T47D (cell line): ENCODE measurements around the gene TEX13A.
"Not testable (repeated sequence)": the region's sequence is repeated elsewhere in the genome, so short reads cannot be mapped to it uniquely, and the experiment has no call there.

Experiments used
- DNase-seq, 2 experiments: peaks; one replicate each; pipeline versions ENCODE4 v3.0.0 to v3.0.0-alpha.2; 2011 to 2012; ENCODE audit warnings: low read depth in 1 of 2, low spot score in 1 of 2
- JUND ChIP-seq: IDR thresholded peaks from 2 replicates; pipeline ENCODE4 v1.6.1; 2012; ENCODE audit warnings: low read depth
- in situ Hi-C: cut with HindIII; loops from 2 replicates; pipeline ENCODE4 v1.10.0; 2016; ENCODE audit warnings: low sequenced_read_pairs, low pct_unique_long_range_greater_than_20kb

TEX13A gene, protein sequence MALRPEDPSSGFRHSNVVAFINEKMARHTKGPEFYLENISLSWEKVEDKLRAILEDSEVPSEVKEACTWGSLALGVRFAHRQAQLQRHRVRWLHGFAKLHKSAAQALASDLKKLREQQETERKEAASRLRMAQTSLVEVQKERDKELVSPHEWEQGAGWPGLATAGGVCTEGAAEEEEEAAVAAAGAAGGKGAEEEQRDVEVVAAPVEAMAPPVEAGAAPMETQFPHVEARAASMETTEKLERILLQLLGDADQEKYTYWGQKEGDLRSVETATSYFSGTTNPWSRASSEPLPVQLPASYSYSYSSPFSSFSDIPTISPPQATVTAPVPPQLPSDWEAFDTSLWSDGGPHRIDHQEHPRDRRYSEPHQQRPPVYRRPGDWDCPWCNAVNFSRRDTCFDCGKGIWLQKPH

DNA sequence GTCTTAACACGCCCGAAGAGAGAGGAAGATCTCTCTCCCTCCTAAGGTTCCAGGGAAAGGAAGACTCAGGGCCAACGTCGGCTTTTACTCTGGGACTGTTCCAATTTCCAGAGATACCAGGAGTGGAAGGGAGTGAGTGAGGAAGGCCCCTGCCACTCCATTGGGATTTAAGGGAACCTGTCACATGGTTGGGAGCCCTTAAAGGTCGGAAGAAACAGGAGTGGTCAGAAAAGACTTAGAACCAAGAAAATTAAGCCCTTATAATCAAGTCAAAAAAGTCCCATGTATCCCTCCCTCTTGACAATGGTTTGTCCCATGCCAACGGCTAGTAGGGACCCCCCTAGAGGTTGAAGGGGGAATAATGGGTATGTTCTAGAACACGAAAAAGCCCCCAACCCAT, at the start of gene TEX13A:
TEX13A (minus strand) TSS at position 59 of the 400 bp plus-strand sequence. CDS start 297 bp downstream, outside the sequence.
- DNase-seq: no peak
- no peak for TF ChIP-seq JUND
- in situ Hi-C loops: no loop called here

DNA sequence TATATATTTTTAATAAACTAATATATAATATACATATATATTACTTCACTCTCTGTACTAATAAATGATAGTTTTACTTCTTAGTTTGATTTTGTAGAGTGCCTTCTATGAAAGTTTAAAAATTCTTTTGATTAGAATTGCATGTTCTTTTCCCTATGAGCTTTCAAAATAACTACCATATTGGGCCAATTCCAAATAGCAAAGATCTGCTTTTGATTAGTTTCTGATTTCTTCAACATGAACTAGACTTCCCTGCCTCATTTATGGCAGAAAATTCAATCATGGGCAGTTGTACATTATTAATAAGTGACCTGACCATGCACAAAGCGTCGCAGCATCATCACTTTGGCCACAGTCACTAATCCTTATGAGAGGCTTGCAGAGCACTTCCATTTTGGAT, 48.9 kb upstream of the TEX13A start:
- no peak for TF ChIP-seq JUND
- DNase-seq: no peak
- in situ Hi-C loops: no loop called here

DNA sequence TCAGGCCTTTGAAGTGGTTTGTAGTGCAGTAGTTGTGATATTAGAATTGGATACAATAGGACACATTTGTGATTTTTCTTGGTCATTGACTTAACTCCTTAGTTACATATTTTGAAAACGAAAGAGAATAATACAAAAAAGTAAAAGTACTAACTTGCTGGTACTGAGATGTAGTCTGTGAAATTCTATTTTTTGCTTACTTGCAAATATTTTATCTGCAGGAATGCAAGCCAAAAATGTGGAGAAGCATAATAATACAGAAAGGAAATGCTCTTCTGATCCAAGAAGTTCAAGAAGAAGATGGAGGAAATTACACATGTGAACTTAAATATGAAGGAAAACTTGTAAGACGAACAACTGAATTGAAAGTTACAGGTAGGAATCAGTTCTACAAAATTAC, 46.7 kb upstream of the TEX13A start:
- no peak for TF ChIP-seq JUND
- in situ Hi-C loops: no loop called here
- no peak for DNase-seq

DNA sequence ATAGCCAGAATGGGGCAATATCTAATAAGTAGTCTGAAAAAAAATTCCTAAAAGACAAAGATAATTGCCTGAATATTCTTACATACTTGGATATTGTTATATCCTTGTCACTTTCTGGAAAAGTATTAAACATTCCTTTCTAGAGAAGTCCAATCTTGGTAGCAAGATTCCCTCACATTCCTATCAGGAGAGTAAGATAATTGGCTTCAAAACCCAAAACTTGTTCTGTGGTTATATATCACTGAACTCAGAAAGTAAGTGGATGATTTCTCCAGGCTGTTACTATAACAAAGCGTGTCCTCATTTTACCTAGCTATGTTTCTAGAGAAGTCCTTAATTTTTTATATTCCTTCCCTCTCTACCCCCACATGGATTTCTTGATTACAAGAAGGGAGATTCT, 46.0 kb upstream of the TEX13A start:
- no peak for DNase-seq
- in situ Hi-C loops: no loop called here
- TF ChIP-seq JUND: no peak

DNA sequence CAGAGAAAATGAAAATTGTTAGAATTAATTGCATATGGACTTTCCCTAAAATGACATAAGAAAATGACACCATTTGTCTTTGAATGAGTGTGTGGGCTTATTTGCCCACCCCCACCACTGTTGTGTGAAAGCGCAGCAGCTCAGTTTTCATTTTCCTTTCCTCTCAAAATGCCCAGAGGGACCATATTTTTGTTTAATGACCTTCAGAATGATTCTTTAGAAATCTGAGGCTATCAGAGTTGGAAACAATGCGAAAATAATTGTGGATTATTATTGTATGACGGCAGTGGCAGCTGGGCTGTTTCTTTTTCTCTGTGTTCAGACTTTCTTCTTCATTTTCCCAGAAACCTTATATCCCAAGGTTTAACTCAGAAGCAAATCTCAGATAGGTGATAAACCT, 44.6 kb upstream of the TEX13A start:
- in situ Hi-C loops: no loop called here
- DNase-seq: no peak
- TF ChIP-seq JUND: no peak

DNA sequence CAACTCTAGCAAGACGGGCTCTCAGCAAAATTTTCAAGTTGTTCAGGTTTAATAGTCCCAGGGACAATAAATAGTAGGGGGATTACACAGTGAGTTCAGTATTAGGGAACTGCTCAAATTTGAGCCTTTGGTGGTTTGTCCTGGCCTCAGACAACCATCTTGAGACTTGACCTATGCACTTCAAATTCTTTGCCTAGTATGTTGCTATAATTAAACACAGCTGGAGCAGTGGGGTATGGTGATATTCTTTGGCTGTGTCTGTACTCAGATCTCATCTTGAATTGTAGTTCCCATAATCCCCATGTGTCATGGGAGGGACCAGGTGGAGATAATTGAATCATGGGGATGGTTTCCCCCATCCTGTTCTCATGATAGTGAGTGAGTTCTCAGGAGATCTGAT, 43.3 kb upstream of the TEX13A start:
- no peak for DNase-seq
- TF ChIP-seq JUND: no peak
- in situ Hi-C loops: no loop called here

DNA sequence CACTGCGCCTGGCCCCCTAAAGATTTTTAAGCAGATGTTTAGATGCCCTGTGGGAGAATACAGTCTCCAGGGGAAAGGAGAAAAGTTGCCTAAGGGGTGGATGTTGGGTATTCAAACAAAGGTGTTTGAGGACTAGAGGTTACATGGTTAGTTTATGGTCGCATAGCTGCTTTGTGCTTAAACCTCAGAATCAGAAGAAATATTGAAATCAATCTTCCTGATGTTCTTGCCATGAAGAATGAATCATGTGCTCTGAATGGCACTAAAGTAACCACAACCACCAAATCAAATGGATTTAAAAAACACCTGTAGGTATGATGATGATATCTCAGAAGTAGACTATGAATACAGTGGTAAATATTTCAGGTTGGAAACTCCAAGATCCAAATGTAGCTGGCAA, 42.7 kb upstream of the TEX13A start:
- in situ Hi-C loops: no loop called here
- DNase-seq: no peak
- TF ChIP-seq JUND: no peak

DNA sequence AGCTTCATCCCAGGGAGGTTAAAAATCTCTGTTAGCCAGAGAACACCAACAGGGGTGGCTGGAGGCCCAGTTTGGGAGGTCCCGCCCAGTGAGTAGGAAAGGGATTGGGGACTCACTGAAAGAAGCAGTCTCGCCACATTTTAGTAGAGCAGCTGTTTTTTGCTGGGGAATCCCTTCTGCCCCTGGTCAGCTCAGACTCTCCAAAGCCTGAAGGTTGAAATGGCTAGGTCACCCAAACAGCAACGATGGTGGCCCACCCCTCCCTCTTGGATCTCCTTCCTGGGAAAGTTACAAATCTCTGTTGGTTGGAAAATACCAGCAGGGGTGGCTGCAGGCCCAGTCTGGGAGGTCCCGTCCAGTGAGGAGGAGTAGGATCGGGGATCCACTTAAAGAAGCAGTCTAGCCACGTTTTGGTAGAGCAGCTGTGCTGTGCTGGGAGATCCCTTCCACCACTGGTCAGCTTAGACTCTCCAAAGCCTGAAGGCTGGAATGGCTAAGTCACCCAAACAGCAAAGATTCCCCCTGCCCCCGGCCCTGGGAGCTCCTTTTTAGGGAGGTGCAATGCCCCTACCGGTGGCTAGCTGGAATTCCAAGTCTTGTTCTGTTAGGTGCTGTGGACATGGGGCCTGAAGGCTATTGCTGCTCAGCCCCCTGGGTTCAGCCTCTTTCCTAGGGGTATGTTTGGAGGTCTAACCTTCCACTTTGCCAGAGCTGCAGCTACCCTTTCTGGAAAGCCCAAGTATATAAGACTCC, 40.0 kb upstream of the TEX13A start:
- DNase-seq: no peak
- no peak for TF ChIP-seq JUND
- in situ Hi-C loops: no loop called here

DNA sequence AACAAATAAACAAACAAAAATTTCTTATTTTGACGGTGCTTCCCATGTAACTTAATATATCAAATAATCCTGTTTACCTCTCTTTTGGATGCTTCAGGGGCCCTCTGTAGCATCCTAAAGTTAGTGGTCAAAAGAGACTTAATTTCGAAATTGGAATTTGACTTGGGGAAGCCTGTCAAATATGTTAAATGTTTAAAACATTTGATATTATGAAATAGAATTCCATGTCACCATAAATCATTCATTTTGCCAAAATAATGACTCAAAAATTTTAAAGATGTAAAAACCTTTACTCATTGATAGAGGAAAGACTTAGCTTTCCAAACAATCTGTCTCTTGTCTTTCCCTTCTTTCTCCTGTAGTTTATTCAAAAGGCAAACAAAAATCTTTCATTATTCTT, 20.6 kb upstream of the TEX13A start:
- no peak for TF ChIP-seq JUND
- DNase-seq: no peak
- in situ Hi-C loops: no loop called here

DNA sequence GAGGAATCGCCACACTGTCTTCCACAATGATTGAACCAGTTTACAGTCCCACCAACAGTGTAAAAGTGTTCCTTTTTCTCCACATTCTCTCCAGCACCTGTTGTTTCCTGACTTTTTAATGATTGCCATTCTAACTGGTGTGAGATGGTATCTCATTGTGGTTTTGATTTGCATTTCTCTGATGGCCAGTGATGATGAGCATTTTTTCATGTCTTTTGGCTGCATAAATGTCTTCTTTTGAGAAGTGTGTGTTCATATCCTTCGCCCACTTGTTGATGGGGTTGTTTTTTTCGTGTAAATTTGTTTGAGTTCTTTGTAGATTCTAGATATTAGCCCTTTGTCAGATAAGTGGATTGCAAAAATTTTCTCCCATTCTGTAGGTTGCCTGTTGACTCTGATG, 16.9 kb upstream of the TEX13A start:
- DNase-seq, in situ Hi-C loops: not testable (repeated sequence)

DNA sequence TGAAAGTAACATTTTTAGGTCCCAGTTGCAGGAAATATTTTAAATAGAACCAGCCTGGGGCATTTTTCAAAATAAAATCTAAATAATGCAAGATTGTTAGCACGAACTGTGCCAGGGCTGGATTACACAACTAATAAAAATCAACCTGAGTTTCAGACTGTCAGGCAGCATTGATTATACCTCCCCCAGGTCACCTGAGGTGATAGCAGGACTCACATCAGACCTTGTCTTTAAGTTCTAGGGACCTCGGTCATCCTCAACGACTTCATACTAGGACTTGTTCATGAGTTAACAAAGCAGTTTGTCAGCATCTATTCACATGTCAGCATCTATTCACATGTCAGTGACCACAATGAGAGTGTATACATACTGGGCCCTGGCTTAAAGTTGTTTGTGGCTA, 8.7 kb upstream of the TEX13A start:
- no peak for TF ChIP-seq JUND
- no peak for DNase-seq
- in situ Hi-C loops: no loop called here

DNA sequence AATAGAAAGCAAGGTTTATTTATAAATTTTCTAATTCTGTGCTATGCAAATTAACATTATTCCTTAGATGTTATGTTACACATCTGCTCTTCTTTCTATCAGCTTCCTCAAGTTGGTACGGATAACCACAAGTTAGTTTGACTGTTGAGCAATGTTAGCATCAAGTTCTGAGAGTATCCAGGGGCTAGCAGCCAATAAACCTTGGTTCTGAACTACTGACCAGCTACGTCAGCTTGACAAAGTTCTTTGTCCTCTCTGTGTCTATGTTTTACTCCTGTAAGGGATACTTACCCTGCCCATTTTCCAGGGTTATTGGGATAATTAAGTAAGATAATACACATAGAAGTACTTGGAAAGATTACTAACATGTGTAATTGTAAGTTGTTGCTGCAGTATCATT, 8.1 kb upstream of the TEX13A start:
- in situ Hi-C loops: no loop called here
- DNase-seq: no peak
- TF ChIP-seq JUND: no peak

DNA sequence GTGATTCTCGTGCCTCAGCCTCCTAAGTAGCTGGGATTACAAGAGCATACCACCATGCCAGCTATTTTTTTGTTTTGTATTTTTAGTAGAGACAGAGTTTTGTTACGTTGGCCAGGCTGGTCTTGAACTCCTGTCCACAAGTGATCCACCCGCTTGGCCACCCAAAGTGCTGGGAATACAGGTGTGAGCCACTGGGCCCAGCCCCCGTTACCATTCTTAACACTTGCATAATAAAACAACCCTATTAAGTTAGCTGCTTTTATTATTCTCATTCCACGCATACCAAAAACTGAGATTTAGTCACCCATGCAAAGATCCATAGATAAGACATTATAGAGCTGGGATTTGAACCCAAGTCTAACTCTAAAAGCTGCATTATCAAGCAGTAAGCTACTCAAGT, 6.0 kb upstream of the TEX13A start:
- no peak for TF ChIP-seq JUND
- in situ Hi-C loops: no loop called here
- no peak for DNase-seq
